GM12874 (cell line): ENCODE measurements around the gene NRG2.

Experiments used
- CTCF ChIP-seq: IDR thresholded peaks from 2 replicates; pipeline ENCODE4 v1.5.1; 2011; ENCODE audit warnings: low read depth, mild to moderate bottlenecking, control low read depth, low read length, moderate library complexity; ENCODE audit not compliant: insufficient read depth

NRG2 gene

GRCh38 chr5:139825690-139826089, 217.4 kb downstream of the NRG2 start:
- TF ChIP-seq CTCF = no peak

- TF ChIP-seq CTCF = no peak
These were observed 219.2 kb downstream of the NRG2 start for GRCh38 chr5:139823757-139824355.

GRCh38 chr5:139822553-139823425, 220.3 kb downstream of the NRG2 start:
- no peak for TF ChIP-seq CTCF

GRCh38 chr5:139821806-139822552, 221.1 kb downstream of the NRG2 start:
- TF ChIP-seq CTCF = no peak

GRCh38 chr5:139820606-139821005, 222.5 kb downstream of the NRG2 start:
- TF ChIP-seq CTCF = no peak

GRCh38 chr5:139820130-139820529, 223.0 kb downstream of the NRG2 start:
- TF ChIP-seq CTCF = no peak

- TF ChIP-seq CTCF = no peak
These were observed 225.1 kb downstream of the NRG2 start for GRCh38 chr5:139817970-139818369.
